ENCODE measurements around the gene MYO9A. TPM values are rescaled to one million over a fixed set of nuclear protein-coding genes. Genes with fewer than 3 reads are reported as not detected.

Gene MYO9A
- total RNA-seq, 4 donors from 2014 or later, result 53.2 to 72.7 (median 57.2) TPM

DNA sequence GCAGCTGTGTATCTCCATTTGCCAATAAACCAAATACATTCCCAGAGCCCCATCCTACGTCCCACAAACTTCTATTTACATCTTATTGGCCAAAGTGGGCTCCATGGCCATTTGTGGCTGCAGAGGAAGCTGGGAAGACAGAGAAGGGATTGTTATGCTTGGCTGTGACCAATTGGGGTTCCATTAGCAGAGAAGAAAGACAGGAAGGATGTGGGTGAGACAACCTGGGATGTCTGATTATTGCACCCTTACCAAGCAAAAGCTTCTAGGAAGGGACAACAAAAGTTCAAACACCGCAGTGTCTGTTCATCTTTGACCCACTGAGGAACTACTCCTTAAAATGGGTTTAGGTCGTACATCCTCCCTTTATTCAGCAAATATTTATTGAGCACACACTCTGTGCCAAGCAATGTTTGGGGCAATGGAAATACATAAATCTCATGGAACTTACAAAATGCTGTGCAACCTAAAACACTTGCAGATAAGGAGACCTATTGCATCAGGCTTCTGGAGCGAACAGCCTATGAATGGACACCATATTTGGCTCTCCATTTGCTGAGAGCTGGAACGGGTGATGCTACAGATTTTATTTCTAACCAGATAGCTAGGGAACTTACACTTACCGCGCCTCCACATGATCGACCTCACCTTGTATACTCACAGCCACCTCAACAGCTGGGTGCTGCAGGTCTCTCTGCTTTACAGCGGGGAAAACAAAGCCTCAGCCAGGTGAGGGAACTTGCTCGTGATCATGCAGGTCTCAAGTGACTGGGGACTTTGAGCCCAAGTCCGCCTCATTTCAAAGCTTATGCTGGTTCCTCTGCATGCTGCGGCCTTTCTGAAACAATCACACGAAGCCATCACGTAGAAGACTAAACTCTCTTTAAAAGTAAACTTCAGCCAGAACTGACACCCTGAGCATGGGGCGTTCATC lies 329.0 kb downstream of the MYO9A start:
- TF ChIP-seq, protein P1, sequence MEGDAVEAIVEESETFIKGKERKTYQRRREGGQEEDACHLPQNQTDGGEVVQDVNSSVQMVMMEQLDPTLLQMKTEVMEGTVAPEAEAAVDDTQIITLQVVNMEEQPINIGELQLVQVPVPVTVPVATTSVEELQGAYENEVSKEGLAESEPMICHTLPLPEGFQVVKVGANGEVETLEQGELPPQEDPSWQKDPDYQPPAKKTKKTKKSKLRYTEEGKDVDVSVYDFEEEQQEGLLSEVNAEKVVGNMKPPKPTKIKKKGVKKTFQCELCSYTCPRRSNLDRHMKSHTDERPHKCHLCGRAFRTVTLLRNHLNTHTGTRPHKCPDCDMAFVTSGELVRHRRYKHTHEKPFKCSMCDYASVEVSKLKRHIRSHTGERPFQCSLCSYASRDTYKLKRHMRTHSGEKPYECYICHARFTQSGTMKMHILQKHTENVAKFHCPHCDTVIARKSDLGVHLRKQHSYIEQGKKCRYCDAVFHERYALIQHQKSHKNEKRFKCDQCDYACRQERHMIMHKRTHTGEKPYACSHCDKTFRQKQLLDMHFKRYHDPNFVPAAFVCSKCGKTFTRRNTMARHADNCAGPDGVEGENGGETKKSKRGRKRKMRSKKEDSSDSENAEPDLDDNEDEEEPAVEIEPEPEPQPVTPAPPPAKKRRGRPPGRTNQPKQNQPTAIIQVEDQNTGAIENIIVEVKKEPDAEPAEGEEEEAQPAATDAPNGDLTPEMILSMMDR (IDR thresholded peaks at IDR 0.05; ENCODE audit: low read depth), result no peak

DNA sequence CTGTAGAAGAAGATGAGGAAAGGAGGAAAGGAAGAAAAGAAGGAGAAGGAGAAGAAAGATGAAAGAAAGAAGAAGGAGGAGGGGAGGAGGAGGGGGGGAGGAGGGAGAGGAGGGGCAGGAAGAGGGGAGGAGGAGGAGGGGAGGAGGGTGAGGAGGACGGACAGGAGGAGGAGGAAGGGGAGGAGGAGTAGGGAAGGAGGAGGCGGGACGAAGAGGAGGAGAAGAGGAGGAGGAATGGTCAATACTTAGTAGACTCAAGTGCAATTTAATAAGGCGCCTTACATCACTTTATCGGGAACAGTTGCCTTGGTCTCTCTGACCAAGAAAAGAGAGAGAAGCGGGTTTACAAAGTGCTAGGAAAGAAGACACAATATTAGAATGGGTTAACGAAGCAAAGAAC lies 331.3 kb downstream of the MYO9A start:
- TF ChIP-seq, protein P1 (IDR thresholded peaks at IDR 0.05; ENCODE audit: low read depth), result no peak

DNA sequence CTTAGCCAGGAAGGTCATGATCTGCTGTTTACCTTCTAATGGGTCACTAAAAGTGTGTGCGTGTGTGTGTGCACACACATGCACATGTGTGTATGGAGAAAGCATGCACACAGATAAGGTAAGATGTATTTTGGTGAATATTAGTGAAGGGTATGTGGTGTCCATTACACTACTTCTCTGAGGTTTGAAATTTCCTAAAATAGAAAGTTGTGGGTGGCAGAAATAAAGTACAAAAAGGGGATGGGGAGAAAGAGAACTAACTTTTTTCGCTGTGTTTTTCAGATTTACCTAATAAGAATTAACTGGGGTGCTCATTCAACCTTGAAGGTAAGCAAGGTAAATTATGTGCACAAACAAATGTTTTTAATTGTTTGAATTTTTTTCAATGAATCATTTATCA lies 332.0 kb downstream of the MYO9A start:
- TF ChIP-seq, protein P1 (IDR thresholded peaks at IDR 0.05; ENCODE audit: low read depth), result no peak

DNA sequence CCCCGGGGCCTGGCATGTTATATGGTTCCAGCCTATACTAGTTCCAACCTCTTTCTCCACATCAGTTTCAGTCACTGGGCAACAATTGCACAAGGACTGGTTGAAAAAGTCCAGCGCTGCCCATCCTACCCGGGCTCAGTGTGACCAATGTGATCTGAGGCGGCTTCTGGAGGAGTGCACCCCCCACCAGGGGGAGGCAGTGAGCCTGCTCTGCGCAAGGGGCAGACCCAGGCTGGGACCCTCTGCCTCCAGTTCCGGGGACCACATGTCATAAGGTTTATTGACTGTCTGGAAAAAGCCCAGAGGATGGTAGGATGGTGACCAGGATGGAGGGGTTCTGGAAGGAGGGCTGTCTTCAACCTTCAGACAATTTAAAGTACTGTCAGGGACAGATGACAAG lies 333.2 kb downstream of the MYO9A start:
- TF ChIP-seq, protein P1 (IDR thresholded peaks at IDR 0.05; ENCODE audit: low read depth), result no peak

DNA sequence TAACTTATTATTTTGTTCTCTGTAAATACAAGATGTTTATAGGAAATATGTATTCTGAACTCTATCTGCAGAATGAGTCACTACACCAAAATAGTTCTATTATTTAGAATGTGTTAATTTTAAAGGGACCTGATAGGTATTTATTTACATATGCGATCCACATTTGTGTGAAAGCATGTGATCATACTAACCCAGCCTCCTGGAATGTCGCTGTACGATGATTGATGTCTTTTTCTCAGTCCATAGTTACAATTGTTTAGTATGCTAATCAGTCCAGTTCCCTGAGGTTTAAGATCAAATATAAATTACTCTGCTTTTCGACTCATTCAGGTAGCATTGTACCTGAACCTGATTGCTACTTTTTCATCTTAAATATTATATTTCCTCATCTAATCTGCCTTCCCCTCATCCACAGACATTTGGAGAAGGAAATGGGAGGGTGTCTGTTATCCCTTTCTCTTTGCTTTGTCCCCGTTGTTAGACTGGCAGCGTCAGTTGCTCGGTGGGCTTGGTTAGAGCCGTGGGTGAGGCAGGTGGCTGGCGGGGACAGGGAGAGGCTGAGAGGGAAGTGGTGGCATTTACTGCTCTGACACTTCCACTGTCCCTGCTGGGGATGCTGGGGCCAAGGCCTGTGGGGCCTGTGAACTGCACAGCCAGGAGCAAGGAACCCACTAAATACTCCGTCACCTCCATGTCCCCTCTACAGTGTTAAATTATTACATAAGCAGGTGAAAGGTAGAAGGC lies 335.4 kb downstream of the MYO9A start:
- TF ChIP-seq, protein P1 (IDR thresholded peaks at IDR 0.05; ENCODE audit: low read depth), result no peak

DNA sequence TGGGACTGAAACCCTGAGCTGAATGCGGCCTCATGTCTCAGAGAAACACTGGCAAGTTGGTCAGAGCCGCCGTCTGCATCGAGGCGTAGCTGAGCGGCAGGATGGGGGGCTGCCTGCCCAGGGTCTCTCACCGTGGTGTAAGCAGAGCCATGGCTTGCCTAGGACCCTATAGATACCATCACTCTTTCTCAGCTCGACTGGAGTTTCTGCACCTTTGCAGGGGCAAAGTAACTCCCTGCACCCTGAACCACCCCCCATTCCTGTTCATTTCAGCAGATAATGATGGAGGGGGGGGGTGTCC lies 336.0 kb downstream of the MYO9A start:
- TF ChIP-seq, protein P1 (IDR thresholded peaks at IDR 0.05; ENCODE audit: low read depth), result no peak

All from subcutaneous adipose tissue (tissue), 4 donors.